GM12801 (cell line): ENCODE measurements around the gene TTLL11.

ENCODE experiments used
- CTCF ChIP-seq: IDR thresholded peaks from one replicate; pipeline ENCODE4 v1.5.1; 2011; ENCODE audit warnings: control low read depth; ENCODE audit not compliant: insufficient read length; ENCODE audit errors: extremely low read depth

Gene TTLL11

DNA sequence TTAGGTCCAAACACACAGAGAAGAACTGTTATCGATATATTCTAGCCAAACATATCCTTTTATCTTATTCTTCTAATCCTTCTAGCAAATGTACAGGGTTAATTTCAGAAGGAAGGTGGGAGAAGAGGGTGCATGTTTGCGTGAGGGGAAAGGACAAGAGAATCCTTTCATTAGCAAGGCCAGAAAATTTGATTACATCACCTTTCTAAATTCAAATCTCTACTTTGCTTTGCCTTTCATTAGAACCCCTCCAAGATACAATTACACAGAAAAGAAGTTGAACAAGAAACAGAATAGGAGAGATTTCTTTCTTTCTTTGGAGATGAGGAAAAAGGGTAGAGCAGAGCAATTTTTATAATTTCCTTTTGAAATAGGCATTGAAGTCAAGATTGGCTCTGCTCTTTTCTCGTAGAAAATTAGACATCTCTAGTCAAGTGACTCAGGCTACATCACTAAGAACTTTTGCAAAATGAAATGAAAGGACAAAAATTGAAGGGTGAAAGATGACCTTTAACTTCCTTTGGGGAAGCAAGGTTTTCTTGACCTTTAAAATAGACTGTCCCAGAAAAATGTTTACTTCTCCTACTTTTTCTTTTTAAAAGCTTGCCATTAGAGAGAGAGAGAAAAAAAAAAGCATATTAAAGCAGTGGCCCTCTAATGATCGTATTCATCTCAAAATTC, 81.2 kb downstream of the TTLL11 start:
- no peak for TF ChIP-seq CTCF

- no peak for TF ChIP-seq CTCF
Observed at GRCh38 chr9:122008559-122008958, 84.5 kb downstream of the TTLL11 start.

- TF ChIP-seq CTCF, result no peak
Observed at GRCh38 chr9:122007837-122008236, 85.3 kb downstream of the TTLL11 start.

- TF ChIP-seq CTCF, result no peak
Observed at GRCh38 chr9:122005597-122005996, 87.5 kb downstream of the TTLL11 start.

DNA sequence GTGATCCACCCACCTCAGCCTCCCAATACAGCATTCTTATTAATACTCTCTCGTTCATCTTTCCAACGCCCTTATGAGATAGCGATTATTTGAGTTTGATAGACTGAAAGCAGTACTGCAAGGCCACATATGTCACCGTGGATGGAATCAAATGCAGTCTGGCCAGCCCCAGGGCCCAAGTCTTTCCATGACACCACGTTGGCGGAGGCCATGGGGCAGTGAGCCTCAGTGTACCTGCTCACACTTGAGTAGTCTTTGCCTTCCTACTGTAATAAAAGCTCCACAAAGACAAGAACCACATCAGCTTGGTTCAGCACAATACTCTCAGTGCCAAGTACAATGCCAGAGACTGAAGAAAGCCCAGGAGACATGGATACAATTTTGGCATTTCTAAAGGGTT, 88.5 kb downstream of the TTLL11 start:
- TF ChIP-seq CTCF, result no peak

GRCh38 chr9:122001491-122002201, 91.5 kb downstream of the TTLL11 start:
- no peak for TF ChIP-seq CTCF

GRCh38 chr9:121999556-121999955, 93.6 kb downstream of the TTLL11 start:
- TF ChIP-seq CTCF, result no peak
